Activated CD4-positive, CD25-positive, alpha-beta regulatory T cell (primary cell): ENCODE results near the gene PDIA2.
"Not testable (repeated sequence)": the region's sequence is repeated elsewhere in the genome, so short reads cannot be mapped to it uniquely, and the experiment has no call there.

Experiments used
- DNase-seq, 4 experiments: peaks; one replicate each; lab custom pipeline; 2025; lab: John Stamatoyannopoulos, UW

Gene PDIA2

DNA sequence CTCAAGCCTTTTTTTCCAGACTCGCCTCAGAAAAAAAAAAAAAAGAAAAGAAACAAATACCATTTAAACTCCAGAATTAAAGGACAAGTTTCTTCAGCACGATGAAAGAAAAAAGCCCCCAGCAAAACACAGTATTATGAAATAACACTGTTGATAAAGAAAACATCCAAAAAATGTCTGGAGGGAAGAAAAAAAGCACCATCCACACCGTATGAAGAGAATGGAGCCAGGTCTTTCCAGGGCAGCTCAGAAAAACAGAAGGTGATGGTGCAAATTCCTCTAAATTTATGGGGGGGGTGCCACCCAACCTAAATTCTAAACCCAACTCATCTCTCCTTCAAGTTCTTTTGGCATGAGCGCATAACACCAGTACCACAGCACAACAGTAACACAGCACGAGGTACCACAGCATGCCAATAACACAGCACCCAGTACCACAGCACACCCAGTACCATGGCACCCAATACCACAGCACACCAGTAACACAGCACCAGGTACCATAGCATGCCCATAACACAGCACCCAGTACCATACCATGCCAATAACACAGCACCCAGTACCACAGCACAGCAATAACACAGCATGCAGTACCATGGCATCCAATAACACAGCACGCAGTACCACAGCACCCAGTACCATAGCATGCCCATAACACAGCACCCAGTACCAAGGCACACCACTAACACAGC, 50.6 kb downstream of the PDIA2 start:
- no peak for DNase-seq

GRCh38 chr16:334164-334832, 51.3 kb downstream of the PDIA2 start:
- not testable (repeated sequence) for DNase-seq

DNA sequence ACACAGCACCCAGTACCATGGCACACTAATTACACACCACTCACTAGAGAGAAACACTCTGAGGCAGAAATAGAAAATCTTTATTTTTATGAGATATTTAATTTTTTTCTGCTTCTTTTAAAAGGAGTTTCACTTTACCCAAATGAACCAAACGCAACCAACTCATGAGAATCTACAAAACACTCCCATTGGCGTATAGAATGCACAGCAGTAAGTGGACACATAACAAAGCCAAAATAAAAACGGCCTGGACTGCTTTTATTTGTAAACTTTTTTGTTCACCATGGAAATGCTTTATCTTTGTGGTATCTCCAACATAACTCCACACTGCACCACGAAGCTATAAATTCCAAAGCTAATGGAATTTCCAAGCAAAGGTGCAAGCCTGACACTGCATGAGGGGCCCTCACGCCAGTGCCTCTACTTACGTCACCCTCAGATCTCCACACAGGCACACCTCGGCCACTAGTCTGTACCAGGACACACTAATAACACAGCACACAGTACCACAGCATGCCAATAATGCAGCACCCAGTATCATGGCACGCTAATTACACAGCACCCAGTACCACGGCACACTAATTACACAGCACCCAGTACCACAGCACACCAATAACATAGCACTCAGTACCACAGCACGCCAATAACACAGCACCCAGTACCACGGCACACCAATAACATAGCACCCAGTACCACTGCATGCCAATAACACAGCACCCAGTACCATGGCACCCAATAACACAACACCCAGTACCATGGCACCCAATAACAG, 52.1 kb downstream of the PDIA2 start:
- DNase-seq: not testable (repeated sequence)

DNA sequence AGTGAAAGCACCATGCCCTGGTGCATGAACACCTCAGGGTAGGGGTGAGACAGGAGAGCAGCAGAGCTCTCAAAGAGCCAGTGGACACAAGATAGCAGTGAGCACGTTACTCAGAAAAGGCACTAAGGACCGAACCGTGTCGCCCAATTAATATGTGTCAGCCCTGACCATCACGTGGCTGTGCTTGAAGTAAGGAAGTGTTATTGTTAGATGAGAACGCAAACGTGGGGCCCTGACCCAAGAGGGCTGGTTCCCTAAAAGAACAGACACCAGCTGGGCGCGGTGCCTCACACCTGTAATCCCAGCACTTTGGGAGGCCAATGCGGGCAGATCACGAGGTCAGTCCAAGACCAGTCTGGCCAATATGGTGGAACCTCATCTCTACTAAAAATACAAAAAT, 53.3 kb downstream of the PDIA2 start:
- no peak for DNase-seq
